Mesendoderm (in vitro differentiated cells): Measurements from ENCODE around the gene ACTRT2.

Source experiments
- DNase-seq: peaks from one replicate; pipeline ENCODE4 v3.0.0; 2013
- H2AK5ac ChIP-seq: 2 replicates; pipeline ENCODE4 v1.6.1; 2013; ENCODE audit warnings: low read length, inconsistent platforms
- H2BK120ac ChIP-seq: 2 replicates; pipeline ENCODE4 v1.6.1; 2013; ENCODE audit warnings: low read depth, mild to moderate bottlenecking, low read length, moderate library complexity, mixed read lengths
- H2BK15ac ChIP-seq: replicated peaks from 2 replicates; pipeline ENCODE4 v1.6.1; 2013; ENCODE audit warnings: low read depth, mild to moderate bottlenecking, moderate library complexity
- H2BK5ac ChIP-seq: 2 replicates; pipeline ENCODE4 v1.6.1; 2013; ENCODE audit warnings: low read length, inconsistent platforms
- H3K18ac ChIP-seq: 2 replicates; pipeline ENCODE4 v1.6.1; 2013; ENCODE audit warnings: mild to moderate bottlenecking, low read length, mixed read lengths
- H3K23ac ChIP-seq: one replicate; pipeline ENCODE4 v1.6.1; 2013; ENCODE audit warnings: low read length
- H3K27ac ChIP-seq: 2 replicates; pipeline ENCODE4 v1.5.1; 2013; ENCODE audit warnings: low read depth, mild to moderate bottlenecking, inconsistent platforms, low read length, moderate library complexity
- H3K27me3 ChIP-seq: 2 replicates; pipeline ENCODE4 v1.6.1; 2013; ENCODE audit warnings: low read length, control low read depth, mild to moderate bottlenecking, inconsistent platforms; ENCODE audit not compliant: insufficient read depth, poor library complexity
- H3K36me3 ChIP-seq: 2 replicates; pipeline ENCODE4 v1.6.1; 2013; ENCODE audit warnings: low read length, inconsistent platforms; ENCODE audit not compliant: control insufficient read depth, insufficient read depth
- H3K4ac ChIP-seq: one replicate; pipeline ENCODE4 v1.6.1; 2013; ENCODE audit warnings: low read depth, mild to moderate bottlenecking, low read length, moderate library complexity
- H3K4me1 ChIP-seq: 2 replicates; pipeline ENCODE4 v1.6.1; 2013; ENCODE audit warnings: low read depth, low read length, inconsistent platforms; ENCODE audit not compliant: control insufficient read depth
- H3K4me2 ChIP-seq: 2 replicates; pipeline ENCODE4 v1.6.1; 2013; ENCODE audit warnings: low read length
- H3K4me3 ChIP-seq: 2 replicates; pipeline ENCODE4 v1.5.1; 2013; ENCODE audit warnings: mild to moderate bottlenecking, low read length
- H3K56ac ChIP-seq: one replicate; pipeline ENCODE4 v1.6.1; 2013; ENCODE audit warnings: low read length
- H3K79me1 ChIP-seq: 2 replicates; pipeline ENCODE4 v1.6.1; 2013; ENCODE audit warnings: low read length, inconsistent platforms
- H3K79me2 ChIP-seq: 2 replicates; pipeline ENCODE4 v1.6.1; 2013; ENCODE audit warnings: mild to moderate bottlenecking, low read length; ENCODE audit not compliant: control insufficient read depth, insufficient read depth
- H3K9ac ChIP-seq: 2 replicates; pipeline ENCODE4 v1.6.1; 2013; ENCODE audit warnings: low read length, inconsistent platforms
- H4K5ac ChIP-seq: one replicate; pipeline ENCODE4 v1.6.1; 2013; ENCODE audit warnings: low read length
- H4K8ac ChIP-seq: one replicate; pipeline ENCODE4 v1.6.1; 2013; ENCODE audit warnings: low read depth, mild to moderate bottlenecking, control low read depth, low read length, moderate library complexity
- WGBS: extraction: QIAGEN DNeasy Blood & Tissue Kit; methylation state at CpG from one replicate; pipeline ENCODE4 v1.1.7; 2013; ENCODE audit warnings: low lambda C conversion rate, missing lambda C conversion rate; ENCODE audit not compliant: insufficient coverage; ENCODE audit errors: extremely low coverage; 5-methylcytosine and 5-hydroxymethylcytosine counted together

Gene ACTRT2

GRCh38 chr1:3032371-3033039 lies 11.2 kb downstream of the ACTRT2 start:
- Histone ChIP-seq H2BK5ac (no peak overlapping the region), H3K9ac (no peak overlapping the region), H3K23ac (no peak overlapping the region), H3K4me1 (no peaks in the 10 kb centered on the region), H3K79me1 (no peaks in the 10 kb centered on the region), H2BK15ac (no peak overlapping the region), H3K27ac (no peak overlapping the region), H2BK120ac (no peak overlapping the region), H3K36me3 (no peaks in the 10 kb centered on the region), H3K18ac (no peak overlapping the region), H3K79me2 (no peaks in the 10 kb centered on the region), H2AK5ac (no peak overlapping the region), H4K8ac (no peak overlapping the region), H3K4me3 (no peak overlapping the region), H3K4me2 (no peak overlapping the region), H3K27me3 (no peaks in the 10 kb centered on the region), H4K5ac (no peak overlapping the region), H3K4ac (no peak overlapping the region), H3K56ac (no peak overlapping the region)
- no peak for DNase-seq
- no CpG with 5 or more reads among the region's 21 CpGs for WGBS

GRCh38 chr1:3033040-3033789 lies 11.9 kb downstream of the ACTRT2 start:
- H2AK5ac ChIP-seq = no peak overlapping the region
- H3K56ac ChIP-seq = no peak overlapping the region
- H3K36me3 ChIP-seq = no peaks in the 10 kb centered on the region
- H3K23ac ChIP-seq = no peak overlapping the region
- H3K18ac ChIP-seq = no peak overlapping the region
- no peak overlapping the region for H2BK120ac ChIP-seq
- no peak overlapping the region for H4K5ac ChIP-seq
- H3K27ac ChIP-seq = no peak overlapping the region
- H3K9ac ChIP-seq = no peak overlapping the region
- no peak overlapping the region for H3K4me3 ChIP-seq
- no CpG with 5 or more reads among the region's 25 CpGs for WGBS
- no peak overlapping the region for H2BK5ac ChIP-seq
- no peaks in the 10 kb centered on the region for H3K27me3 ChIP-seq
- no peak overlapping the region for H2BK15ac ChIP-seq
- no peaks in the 10 kb centered on the region for H3K4me1 ChIP-seq
- H4K8ac ChIP-seq = no peak overlapping the region
- H3K4me2 ChIP-seq = no peak overlapping the region
- no peak for DNase-seq
- no peak overlapping the region for H3K4ac ChIP-seq
- H3K79me2 ChIP-seq = no peaks in the 10 kb centered on the region
- H3K79me1 ChIP-seq = no peaks in the 10 kb centered on the region

- no peak overlapping the region for H2BK15ac ChIP-seq
- DNase-seq = no peak
- H3K36me3 ChIP-seq = no peaks in the 10 kb centered on the region
- no peaks in the 10 kb centered on the region for H3K79me1 ChIP-seq
- no peaks in the 10 kb centered on the region for H3K27me3 ChIP-seq
- no peak overlapping the region for H2BK120ac ChIP-seq
- H2AK5ac ChIP-seq = no peak overlapping the region
- no peaks in the 10 kb centered on the region for H3K79me2 ChIP-seq
- H3K4ac ChIP-seq = no peak overlapping the region
- no peak overlapping the region for H3K56ac ChIP-seq
- no peak overlapping the region for H3K18ac ChIP-seq
- WGBS = no CpG with 5 or more reads among the region's 4 CpGs
- H4K5ac ChIP-seq = no peak overlapping the region
- no peak overlapping the region for H2BK5ac ChIP-seq
- no peak overlapping the region for H3K4me2 ChIP-seq
- H3K4me3 ChIP-seq = no peak overlapping the region
- H3K4me1 ChIP-seq = no peaks in the 10 kb centered on the region
- H3K27ac ChIP-seq = no peak overlapping the region
- no peak overlapping the region for H3K9ac ChIP-seq
- H4K8ac ChIP-seq = no peak overlapping the region
- H3K23ac ChIP-seq = no peak overlapping the region
These were observed 12.5 kb downstream of the ACTRT2 start for GRCh38 chr1:3033790-3034090.

DNA sequence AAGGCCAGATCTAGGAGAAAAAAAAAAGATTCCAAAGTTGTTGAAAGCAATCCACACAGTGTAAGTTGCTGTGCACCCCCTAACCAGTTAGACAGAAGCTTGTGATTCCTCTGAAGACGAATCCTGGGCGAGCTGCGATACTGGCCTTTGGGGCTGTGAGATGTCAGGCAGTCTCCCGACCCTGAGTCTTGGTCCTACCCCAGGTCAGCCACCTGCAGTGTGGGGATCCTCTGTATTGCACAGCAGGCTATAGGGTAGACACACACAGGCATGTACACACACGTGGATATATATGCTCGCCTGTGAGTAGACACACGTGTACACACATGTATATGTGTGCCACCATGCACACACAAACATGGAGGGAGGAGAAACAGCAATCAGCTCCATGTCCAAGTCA lies 12.9 kb downstream of the ACTRT2 start:
- Histone ChIP-seq H3K18ac (no peak overlapping the region), H3K27ac (no peak overlapping the region), H3K4me3 (no peak overlapping the region), H3K23ac (no peak overlapping the region), H3K79me2 (no peaks in the 10 kb centered on the region), H2BK15ac (no peak overlapping the region), H3K4me1 (no peaks in the 10 kb centered on the region), H2AK5ac (no peak overlapping the region), H3K79me1 (no peaks in the 10 kb centered on the region), H3K27me3 (no peaks in the 10 kb centered on the region), H3K9ac (no peak overlapping the region), H3K56ac (no peak overlapping the region), H4K5ac (no peak overlapping the region), H2BK5ac (no peak overlapping the region), H3K4me2 (no peak overlapping the region), H3K4ac (no peak overlapping the region), H3K36me3 (no peaks in the 10 kb centered on the region), H4K8ac (no peak overlapping the region), H2BK120ac (no peak overlapping the region)
- WGBS = no CpG with 5 or more reads among the region's 7 CpGs
- no peak for DNase-seq

DNA sequence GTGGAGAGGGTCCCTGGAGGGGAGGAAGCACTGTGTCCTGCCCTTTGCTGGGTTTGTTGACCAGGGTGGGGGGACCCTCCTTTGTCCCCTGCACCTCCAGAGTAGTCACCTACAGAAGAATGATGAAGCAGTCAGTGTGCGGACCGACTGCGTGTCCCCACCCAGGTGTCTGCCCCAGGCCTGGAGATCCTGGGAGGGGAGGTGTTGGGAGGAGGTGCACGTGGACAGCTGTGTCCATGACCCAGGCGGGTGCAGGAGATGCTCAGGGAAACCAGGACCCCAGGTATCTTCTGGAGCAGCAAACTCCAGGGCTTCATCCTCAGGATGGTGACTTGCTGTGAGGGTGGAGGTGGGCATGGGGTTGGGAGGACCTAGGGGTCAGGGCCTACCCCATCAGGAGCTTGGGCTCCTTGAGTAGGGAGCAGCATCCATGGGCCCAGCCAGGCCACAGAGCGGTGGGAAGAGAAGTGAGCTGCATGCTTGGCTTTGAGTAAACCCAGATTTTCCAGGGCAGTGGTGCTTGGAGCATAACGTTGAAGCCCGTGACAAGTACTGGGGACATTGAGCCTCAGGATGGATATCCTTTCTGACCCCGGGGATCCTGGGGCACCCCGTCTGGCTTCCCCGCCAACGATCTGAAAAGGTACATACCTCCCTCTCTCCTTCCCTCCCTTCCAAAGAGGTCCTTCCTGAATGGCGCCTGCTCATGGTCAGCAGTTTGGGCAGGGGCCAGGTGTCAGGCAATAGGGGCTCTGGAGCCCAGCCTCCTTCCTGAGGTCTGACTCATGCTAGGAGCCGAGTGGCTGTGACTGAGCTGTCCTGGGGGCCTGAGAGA lies 13.7 kb downstream of the ACTRT2 start:
- Histone ChIP-seq H4K5ac (no peak overlapping the region), H3K36me3 (no peaks in the 10 kb centered on the region), H2BK5ac (no peak overlapping the region), H3K79me1 (no peaks in the 10 kb centered on the region), H3K79me2 (no peaks in the 10 kb centered on the region), H3K4me3 (no peak overlapping the region), H4K8ac (no peak overlapping the region), H3K18ac (no peak overlapping the region), H3K4me1 (no peaks in the 10 kb centered on the region), H3K9ac (no peak overlapping the region), H3K4me2 (no peak overlapping the region), H2BK15ac (no peak overlapping the region), H2BK120ac (no peak overlapping the region), H2AK5ac (no peak overlapping the region), H3K56ac (no peak overlapping the region), H3K27me3 (no peaks in the 10 kb centered on the region), H3K23ac (no peak overlapping the region), H3K27ac (no peak overlapping the region), H3K4ac (no peak overlapping the region)
- WGBS = no CpG with 5 or more reads among the region's 14 CpGs
- no peak for DNase-seq
